MM.1S (cell line): Measurements from ENCODE around the gene TXN2.

Source experiments
- DNase-seq: peaks from one replicate; pipeline ENCODE4 v3.0.0-alpha.2; 2015
- H2AFZ ChIP-seq: fragments of 300-600 bp; sonication (generic); 2 replicates; pipeline ENCODE4 v1.6.0; 2016; ENCODE audit warnings: antibody characterized with exemption, low read length
- H3F3A ChIP-seq: fragments of 300-600 bp; sonication (generic); 2 replicates; pipeline ENCODE4 v1.6.1; 2016; ENCODE audit warnings: mild to moderate bottlenecking, antibody characterized with exemption, low read length, moderate library complexity, mixed read lengths; ENCODE audit not compliant: insufficient read depth
- H3K27ac ChIP-seq: fragments of 300-600 bp; sonication (generic); 2 replicates; pipeline ENCODE4 v1.5.1; 2016; ENCODE audit warnings: mild to moderate bottlenecking, low read length
- H3K27me3 ChIP-seq: fragments of 300-600 bp; sonication (generic); replicated peaks from 2 replicates; pipeline ENCODE4 v1.6.0; 2016; ENCODE audit warnings: low read length; ENCODE audit not compliant: insufficient read depth
- H3K36me3 ChIP-seq: fragments of 300-600 bp; sonication (generic); replicated peaks from 2 replicates; pipeline ENCODE4 v1.6.1; 2016; ENCODE audit warnings: mild to moderate bottlenecking, low read length, mixed read lengths; ENCODE audit not compliant: insufficient read depth
- H3K4me1 ChIP-seq: fragments of 300-600 bp; sonication (generic); 2 replicates; pipeline ENCODE4 v1.6.1; 2016; ENCODE audit warnings: low read length, mixed read lengths
- H3K4me2 ChIP-seq: fragments of 300-600 bp; sonication (generic); 2 replicates; pipeline ENCODE4 v1.6.0; 2016; ENCODE audit warnings: low read depth, low read length
- H3K4me3 ChIP-seq: fragments of 300-600 bp; sonication (generic); 2 replicates; pipeline ENCODE4 v1.5.1; 2016; ENCODE audit warnings: low read length, mixed read lengths
- H3K79me2 ChIP-seq: fragments of 300-600 bp; sonication (generic); 2 replicates; pipeline ENCODE4 v1.6.1; 2016; ENCODE audit warnings: mixed run types, low read length, mixed read lengths
- H3K9ac ChIP-seq: fragments of 300-600 bp; sonication (generic); 2 replicates; pipeline ENCODE4 v1.6.1; 2016; ENCODE audit warnings: low read length, mixed read lengths
- H3K9me2 ChIP-seq: fragments of 300-600 bp; sonication (generic); replicated peaks from 2 replicates; pipeline ENCODE4 v1.6.1; 2016; ENCODE audit warnings: mild to moderate bottlenecking, low read length, mixed read lengths; ENCODE audit not compliant: insufficient read depth
- H3K9me3 ChIP-seq: fragments of 300-600 bp; sonication (generic); replicated peaks from 2 replicates; pipeline ENCODE4 v1.6.1; 2016; ENCODE audit warnings: mild to moderate bottlenecking, low read length, mixed read lengths; ENCODE audit not compliant: insufficient read depth
- H4K20me1 ChIP-seq: fragments of 300-600 bp; sonication (generic); 2 replicates; pipeline ENCODE4 v1.6.1; 2016; ENCODE audit warnings: mild to moderate bottlenecking, low read length, moderate library complexity, mixed read lengths; ENCODE audit not compliant: insufficient read depth
- EZH2 ChIP-seq: fragments of 300-600 bp; sonication (generic); optimal IDR thresholded peaks from 2 replicates; pipeline ENCODE3; 2017; ENCODE audit warnings: low read depth, mild to moderate bottlenecking, antibody characterized with exemption, low read length, mixed read lengths
- EZH2phosphoT487 ChIP-seq: fragments of 300-600 bp; sonication (generic); IDR thresholded peaks from 2 replicates; pipeline ENCODE4 v1.6.1; 2018; ENCODE audit warnings: antibody characterized with exemption, low read length
- TF ChIP-seq, protein P1 (sequence below): fragments of 300-600 bp; sonication (generic); IDR thresholded peaks from 2 replicates; pipeline ENCODE4 v1.5.1; 2016; ENCODE audit warnings: antibody characterized with exemption, low read length, mixed read lengths

TXN2 gene

DNA sequence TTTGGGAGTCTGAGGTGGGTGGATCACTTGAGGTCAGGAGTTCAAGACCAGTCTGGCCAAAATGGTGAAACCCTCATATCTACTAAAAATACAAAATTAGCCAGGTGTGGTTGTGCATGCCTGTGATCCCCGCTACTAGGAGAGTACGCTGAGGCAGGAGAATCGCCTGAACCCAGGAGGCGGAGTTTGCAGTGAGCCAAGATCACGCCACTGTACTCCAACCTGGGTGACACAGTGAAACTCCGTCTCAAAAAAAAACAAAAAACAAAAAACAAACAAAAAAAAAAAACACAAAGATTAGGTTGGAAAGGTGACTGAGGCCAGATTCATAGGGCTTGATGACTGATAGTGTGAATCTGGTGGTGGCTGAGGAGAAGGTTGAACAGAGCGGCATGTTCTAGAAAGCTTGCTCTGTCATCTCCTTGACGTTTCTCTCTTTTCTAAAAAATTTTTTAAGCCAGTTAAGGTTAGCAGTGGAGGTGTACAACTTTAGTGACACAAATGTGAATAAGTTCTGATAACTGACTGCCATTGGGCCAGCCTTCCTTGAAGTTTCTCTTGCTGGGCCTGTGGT is 40.9 kb downstream of the TXN2 start:
- Histone ChIP-seq H3K9ac (no peak overlapping the region), H3K36me3 (no peaks in the 10 kb centered on the region), H3K9me3 (no peaks in the 10 kb centered on the region), H3K27me3 (no peaks in the 10 kb centered on the region), H3K79me2 (no peaks in the 10 kb centered on the region), H3K4me3 (no peak overlapping the region), H3F3A (peaks cover 10% of the 10 kb centered on the region), H3K9me2 (no peaks in the 10 kb centered on the region), H2AFZ (no peak overlapping the region), H3K4me2 (no peak overlapping the region), H3K4me1 (peaks cover 15% of the 10 kb centered on the region), H4K20me1 (no peaks in the 10 kb centered on the region), H3K27ac (no peak overlapping the region)
- TF ChIP-seq, protein P1, sequence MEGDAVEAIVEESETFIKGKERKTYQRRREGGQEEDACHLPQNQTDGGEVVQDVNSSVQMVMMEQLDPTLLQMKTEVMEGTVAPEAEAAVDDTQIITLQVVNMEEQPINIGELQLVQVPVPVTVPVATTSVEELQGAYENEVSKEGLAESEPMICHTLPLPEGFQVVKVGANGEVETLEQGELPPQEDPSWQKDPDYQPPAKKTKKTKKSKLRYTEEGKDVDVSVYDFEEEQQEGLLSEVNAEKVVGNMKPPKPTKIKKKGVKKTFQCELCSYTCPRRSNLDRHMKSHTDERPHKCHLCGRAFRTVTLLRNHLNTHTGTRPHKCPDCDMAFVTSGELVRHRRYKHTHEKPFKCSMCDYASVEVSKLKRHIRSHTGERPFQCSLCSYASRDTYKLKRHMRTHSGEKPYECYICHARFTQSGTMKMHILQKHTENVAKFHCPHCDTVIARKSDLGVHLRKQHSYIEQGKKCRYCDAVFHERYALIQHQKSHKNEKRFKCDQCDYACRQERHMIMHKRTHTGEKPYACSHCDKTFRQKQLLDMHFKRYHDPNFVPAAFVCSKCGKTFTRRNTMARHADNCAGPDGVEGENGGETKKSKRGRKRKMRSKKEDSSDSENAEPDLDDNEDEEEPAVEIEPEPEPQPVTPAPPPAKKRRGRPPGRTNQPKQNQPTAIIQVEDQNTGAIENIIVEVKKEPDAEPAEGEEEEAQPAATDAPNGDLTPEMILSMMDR = no peak
- TF ChIP-seq EZH2 = no peak
- TF ChIP-seq EZH2phosphoT487 = no peak
- no peak for DNase-seq

DNA sequence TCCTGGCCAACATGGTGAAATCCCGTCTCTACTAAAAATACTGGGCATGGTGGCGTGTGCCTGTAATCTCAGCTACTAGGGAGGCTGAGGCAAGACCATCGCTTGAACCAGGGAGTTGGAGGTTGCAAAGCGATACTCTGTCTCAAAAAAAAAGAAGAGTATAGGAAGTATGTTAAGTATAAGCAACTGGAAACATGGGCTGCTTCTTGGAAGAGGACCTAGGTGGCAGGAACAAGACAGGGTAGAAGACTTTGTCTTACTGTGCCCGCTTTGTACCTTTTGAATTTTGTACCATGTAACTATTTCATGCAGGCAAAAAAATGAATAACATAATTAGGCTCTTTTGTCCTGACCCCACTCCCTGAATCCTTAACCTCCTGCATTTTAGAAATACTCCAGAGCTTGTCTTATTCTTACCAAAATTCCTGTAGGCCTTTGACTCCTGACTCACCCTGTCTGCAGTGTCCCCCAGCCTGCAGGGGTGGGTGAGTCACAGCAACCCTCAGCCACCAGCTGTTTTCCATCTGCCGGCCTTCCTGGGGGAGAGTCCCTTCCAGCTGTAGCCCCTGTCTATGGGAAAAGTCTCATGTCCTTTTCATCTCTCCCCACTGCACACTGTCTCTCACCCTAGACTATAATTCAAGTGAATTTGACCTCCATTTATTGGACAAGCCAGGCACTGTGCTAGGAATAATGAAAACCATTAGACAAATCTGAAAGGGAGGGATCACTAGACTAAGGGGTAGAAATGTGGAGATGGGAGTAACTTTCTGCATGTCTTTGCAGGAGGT is 41.8 kb downstream of the TXN2 start:
- Histone ChIP-seq H3K27me3 (no peaks in the 10 kb centered on the region), H3K9me3 (no peaks in the 10 kb centered on the region), H2AFZ (no peak overlapping the region), H3K79me2 (no peaks in the 10 kb centered on the region), H3K36me3 (no peaks in the 10 kb centered on the region), H3K4me2 (no peak overlapping the region), H3F3A (peaks cover 19% of the 10 kb centered on the region), H3K27ac (no peak overlapping the region), H3K9me2 (no peaks in the 10 kb centered on the region), H3K4me3 (no peak overlapping the region), H3K4me1 (peaks cover 22% of the 10 kb centered on the region), H4K20me1 (no peaks in the 10 kb centered on the region), H3K9ac (no peak overlapping the region)
- no peak for TF ChIP-seq EZH2
- TF ChIP-seq EZH2phosphoT487 = no peak
- TF ChIP-seq, protein P1 = no peak
- no peak for DNase-seq

GRCh38 chr22:36435516-36436415 is 45.7 kb downstream of the TXN2 start:
- Histone ChIP-seq H4K20me1 (no peaks in the 10 kb centered on the region), H3K9me2 (no peaks in the 10 kb centered on the region), H3K27ac (peak overlapping the region; percentile 54; the same call in 1 of the 2 replicates), H3K79me2 (no peaks in the 10 kb centered on the region), H3K9ac (peak overlapping the region; percentile 6; the same call in 1 of the 2 replicates), H3F3A (peaks cover 21% of the 10 kb centered on the region), H3K4me2 (peak overlapping the region; percentile 28), H3K4me1 (peaks cover 14% of the 10 kb centered on the region), H2AFZ (peak overlapping the region; percentile 26), H3K27me3 (no peaks in the 10 kb centered on the region), H3K9me3 (no peaks in the 10 kb centered on the region), H3K4me3 (peak overlapping the region; percentile 2; the same call in 1 of the 2 replicates), H3K36me3 (no peaks in the 10 kb centered on the region)
- TF ChIP-seq, protein P1 = 0 out of 2 replicates have a peak, but pooled peaks have one; percentile 5
- TF ChIP-seq EZH2 (no peak), EZH2phosphoT487 (no peak)
- peak; percentile 81 for DNase-seq
